Thyroid gland (tissue), 4 donors: ENCODE measurements around the gene APC2. TPM values are rescaled to one million over a fixed set of nuclear protein-coding genes. Genes with fewer than 3 reads are reported as not detected.

ENCODE experiments used
- DNase-seq, 2 donors: peaks; one replicate each; pipeline ENCODE4 v3.0.0-alpha.2; 2019
- H3K27ac ChIP-seq, 3 donors: fragments of 200-600 bp; sonication (generic); 1 replicate in 2 of 3; 2 replicates in 1 of 3; pipeline ENCODE4 v1.5.1; 2016 to 2019; ENCODE audit warnings: mild to moderate bottlenecking in 1 of 3, moderate library complexity in 1 of 3
- H3K27me3 ChIP-seq: fragments of 200-600 bp; sonication (generic); one replicate; pipeline ENCODE4 v1.5.1; 2019
- H3K36me3 ChIP-seq, 2 donors: fragments of 200-600 bp; sonication (generic); one replicate each; pipeline ENCODE4 v1.5.1; 2016 to 2019
- H3K4me1 ChIP-seq, 2 donors: fragments of 200-600 bp; sonication (generic); one replicate each; pipeline ENCODE4 v1.5.1; 2017 to 2019
- H3K4me3 ChIP-seq, 3 donors: fragments of 200-600 bp; sonication (generic); replicated peaks in 1 of 3; 1 replicate in 2 of 3; 2 replicates in 1 of 3; pipeline ENCODE4 v1.5.1; 2016; ENCODE audit warnings: mild to moderate bottlenecking in 1 of 3
- H3K9me3 ChIP-seq: fragments of 200-600 bp; sonication (generic); one replicate; pipeline ENCODE4 v1.5.1; 2017
- CTCF ChIP-seq, 6 experiments: fragments of 200-600 bp in 3 of 6; fragments of 450-650 bp in 3 of 6; sonication (generic) in 3 of 6; IDR thresholded peaks; one replicate each; pipeline ENCODE4 v1.5.1; 2016 to 2019; ENCODE audit warnings: antibody characterized with exemption in 6 of 6, mild to moderate bottlenecking in 2 of 6, inconsistent platforms in 1 of 6, moderate library complexity in 1 of 6
- POLR2A ChIP-seq, 2 donors: fragments of 450-650 bp; IDR thresholded peaks; one replicate each; pipeline ENCODE4 v1.6.1; 2017; ENCODE audit warnings: antibody characterized with exemption in 2 of 2, mild to moderate bottlenecking in 2 of 2, moderate library complexity in 1 of 2
- WGBS, 2 donors: methylation state at CpG; one replicate each; pipeline ENCODE4 v1.1.5; 2017; 5-methylcytosine and 5-hydroxymethylcytosine counted together
- intact Hi-C: fragments of 100-400 bp; cut with DNase I; formaldehyde crosslinking; loops from one replicate; pipeline ENCODE4 v1.15.1; 2023
- total RNA-seq, 4 donors: library from RNA; depleted of rRNA; stranded (reverse); fragments of >200 nt; gene quantifications; one replicate each; pipeline ENCODE4 v1.2.3, GENCODE V29; 2016

Gene APC2
- total RNA-seq, 4 donors from 2014 or later, result under 0.01 to 0.20 (median 0.08) TPM; not detected in 1

- DNase-seq, result no peak
- H3K4me1 ChIP-seq, result peaks cover 1 to 21% of the 10 kb centered on the region in 2 donors
- no peaks in the 10 kb centered on the region for H3K9me3 ChIP-seq
- H3K27ac ChIP-seq, result no peak overlapping the region
- 31 to 64% methylated on average over 4 to 12 of the region's 12 CpGs for WGBS, 2 donors
- no peaks in the 10 kb centered on the region for H3K36me3 ChIP-seq
- H3K27me3 ChIP-seq, result peaks cover 7% of the 10 kb centered on the region
- intact Hi-C loops, result no loop called here
- TF ChIP-seq POLR2A (IDR thresholded peaks at IDR 0.05) (no peak), CTCF (IDR thresholded peaks at IDR 0.05) (no peak)
- peak overlapping the region in 1 of 3 donors; percentile 34 for H3K4me3 ChIP-seq
Measured at GRCh38 chr19:1508507-1508856, 58.6 kb downstream of the APC2 start.

- H3K36me3 ChIP-seq, result no peaks in the 10 kb centered on the region
- WGBS, 2 donors, result 58 to 60% methylated on average over 11 of the region's 11 CpGs
- no peak for TF ChIP-seq POLR2A (IDR thresholded peaks at IDR 0.05)
- TF ChIP-seq CTCF (IDR thresholded peaks at IDR 0.05), result no peak
- no peak overlapping the region for H3K27ac ChIP-seq
- DNase-seq, result no peak
- peaks cover 6% of the 10 kb centered on the region for H3K27me3 ChIP-seq
- H3K9me3 ChIP-seq, result no peaks in the 10 kb centered on the region
- H3K4me1 ChIP-seq, result peaks cover 0 to 21% of the 10 kb centered on the region in 2 donors
- intact Hi-C loops, result no loop called here
- H3K4me3 ChIP-seq, result no peak overlapping the region
Measured at GRCh38 chr19:1509602-1510441, 59.9 kb downstream of the APC2 start.

GRCh38 chr19:1510442-1510806, 60.5 kb downstream of the APC2 start:
- H3K9me3 ChIP-seq, result no peaks in the 10 kb centered on the region
- intact Hi-C loops, result no loop called here
- peaks cover 6% of the 10 kb centered on the region for H3K27me3 ChIP-seq
- WGBS, 2 donors, result 12 to 22% methylated on average over 5 of the region's 25 CpGs
- no peak overlapping the region for H3K4me3 ChIP-seq
- no peak overlapping the region for H3K27ac ChIP-seq
- no peak for DNase-seq
- TF ChIP-seq POLR2A (IDR thresholded peaks at IDR 0.05) (no peak), CTCF (IDR thresholded peaks at IDR 0.05) (no peak)
- H3K36me3 ChIP-seq, result no peaks in the 10 kb centered on the region
- H3K4me1 ChIP-seq, result peaks cover 0 to 21% of the 10 kb centered on the region in 2 donors

- intact Hi-C loops, result no loop called here
- Histone ChIP-seq H3K4me3 (no peak overlapping the region), H3K27me3 (peaks cover 6% of the 10 kb centered on the region), H3K36me3 (no peaks in the 10 kb centered on the region), H3K4me1 (peaks cover 0 to 21% of the 10 kb centered on the region in 2 donors), H3K27ac (no peak overlapping the region), H3K9me3 (no peaks in the 10 kb centered on the region)
- 42 to 51% methylated on average over 7 to 8 of the region's 9 CpGs for WGBS, 2 donors
- no peak for DNase-seq
- TF ChIP-seq CTCF (IDR thresholded peaks at IDR 0.05) (no peak), POLR2A (IDR thresholded peaks at IDR 0.05) (no peak)
Measured at GRCh38 chr19:1510807-1511206, 60.9 kb downstream of the APC2 start.
